NCI-H128 (cell line): Measurements from ENCODE around the gene BORCS8.
A peak's percentile ranks its signal among the peaks of the same experiment; 100 is the strongest.

Experiments used
- DNase-seq: peaks from one replicate; lab custom pipeline; 2025; ENCODE audit not compliant: unreplicated experiment; lab: John Stamatoyannopoulos, UW

Gene BORCS8

GRCh38 chr19:19214159-19214490 lies 22.2 kb upstream of the BORCS8 start:
- no peak for DNase-seq

GRCh38 chr19:19213426-19214158 lies 21.6 kb upstream of the BORCS8 start:
- DNase-seq = no peak

GRCh38 chr19:19212916-19213315 lies 21.0 kb upstream of the BORCS8 start:
- no peak for DNase-seq

- no peak for DNase-seq
Observed at GRCh38 chr19:19211499-19212420, 19.8 kb upstream of the BORCS8 start, which contains the start of gene NCAN. NCAN (plus strand) TSS chr19:19211958; CDS start chr19:19216954, 4,996 bp downstream.

- no peak for DNase-seq
Observed at GRCh38 chr19:19209372-19209771, 17.4 kb upstream of the BORCS8 start.

GRCh38 chr19:19207637-19208572 lies 16.0 kb upstream of the BORCS8 start:
- DNase-seq = no peak

GRCh38 chr19:19206938-19207337 lies 15.0 kb upstream of the BORCS8 start:
- DNase-seq = no peak

- DNase-seq = no peak
Observed at GRCh38 chr19:19205416-19206410, 13.8 kb upstream of the BORCS8 start.

GRCh38 chr19:19204181-19204580 lies 12.2 kb upstream of the BORCS8 start:
- no peak for DNase-seq

GRCh38 chr19:19203012-19203856 lies 11.3 kb upstream of the BORCS8 start, which contains the start of gene NR2C2AP:
NR2C2AP (minus strand) TSS chr19:19203414; CDS start chr19:19203060, 354 bp downstream.
- peak; percentile 67 for DNase-seq

GRCh38 chr19:19202707-19203011 lies 10.7 kb upstream of the BORCS8 start:
- no peak for DNase-seq

GRCh38 chr19:19201697-19202630 lies 10.0 kb upstream of the BORCS8 start:
- DNase-seq = no peak

- no peak for DNase-seq
Observed at GRCh38 chr19:19193926-19194325, 2.0 kb upstream of the BORCS8 start.

- DNase-seq = no peak
Observed at GRCh38 chr19:19192910-19193423, 1.0 kb upstream of the BORCS8 start.

GRCh38 chr19:19191768-19192077 lies 229 bp downstream of the BORCS8 start:
- DNase-seq = no peak

- DNase-seq = no peak
Observed at GRCh38 chr19:19186742-19187141, 5.2 kb downstream of the BORCS8 start.

GRCh38 chr19:19185853-19186740 lies 5.9 kb downstream of the BORCS8 start:
- peak; percentile 2 for DNase-seq
